ENCODE results near the gene CSPG4.
"Not testable (repeated sequence)": the region's sequence is repeated elsewhere in the genome, so short reads cannot be mapped to it uniquely, and the experiment has no call there.

CSPG4 gene

GRCh38 chr15:75753145-75753544, 40.5 kb upstream of the CSPG4 start:
- H3K4me3 ChIP-seq (ENCODE audit: low read length in 2 of 2) = no peak overlapping the region
- H3K27ac ChIP-seq (ENCODE audit: low read depth in 2 of 2, low read length in 2 of 2) = no peak overlapping the region
- H3K36me3 ChIP-seq (ENCODE audit: control insufficient read depth in 2 of 2, insufficient read depth in 2 of 2, low read length in 2 of 2) = no peaks in the 10 kb centered on the region
- no peak overlapping the region for H3K9ac ChIP-seq (ENCODE audit: low read depth in 1 of 2, low read length in 2 of 2)
- H3K27me3 ChIP-seq (ENCODE audit: control insufficient read depth in 2 of 2, insufficient read depth in 2 of 2, low read length in 2 of 2) = no peaks in the 10 kb centered on the region
- no peaks in the 10 kb centered on the region for H3K9me3 ChIP-seq (ENCODE audit: control insufficient read depth in 2 of 2, low read length in 2 of 2)
- no peaks in the 10 kb centered on the region for H3K4me1 ChIP-seq (ENCODE audit: control insufficient read depth in 2 of 2, insufficient read depth in 2 of 2, low read length in 2 of 2)

- Histone ChIP-seq H3K9ac (ENCODE audit: low read depth in 1 of 2, low read length in 2 of 2) (no peak overlapping the region), H3K4me1 (ENCODE audit: control insufficient read depth in 2 of 2, insufficient read depth in 2 of 2, low read length in 2 of 2) (no peaks in the 10 kb centered on the region), H3K4me3 (ENCODE audit: low read length in 2 of 2) (no peak overlapping the region), H3K27ac (ENCODE audit: low read depth in 2 of 2, low read length in 2 of 2) (no peak overlapping the region), H3K9me3 (ENCODE audit: control insufficient read depth in 2 of 2, low read length in 2 of 2) (no peaks in the 10 kb centered on the region), H3K27me3 (ENCODE audit: control insufficient read depth in 2 of 2, insufficient read depth in 2 of 2, low read length in 2 of 2) (no peaks in the 10 kb centered on the region), H3K36me3 (ENCODE audit: control insufficient read depth in 2 of 2, insufficient read depth in 2 of 2, low read length in 2 of 2) (no peaks in the 10 kb centered on the region)
Measured at GRCh38 chr15:75751891-75752290, 39.2 kb upstream of the CSPG4 start.

- no peaks in the 10 kb centered on the region for H3K4me1 ChIP-seq (ENCODE audit: control insufficient read depth in 2 of 2, insufficient read depth in 2 of 2, low read length in 2 of 2)
- H3K4me3 ChIP-seq (ENCODE audit: low read length in 2 of 2) = no peak overlapping the region
- H3K9ac ChIP-seq (ENCODE audit: low read depth in 1 of 2, low read length in 2 of 2) = no peak overlapping the region
- H3K27ac ChIP-seq (ENCODE audit: low read depth in 2 of 2, low read length in 2 of 2) = no peak overlapping the region
- H3K36me3 ChIP-seq (ENCODE audit: control insufficient read depth in 2 of 2, insufficient read depth in 2 of 2, low read length in 2 of 2) = no peaks in the 10 kb centered on the region
- no peaks in the 10 kb centered on the region for H3K9me3 ChIP-seq (ENCODE audit: control insufficient read depth in 2 of 2, low read length in 2 of 2)
- H3K27me3 ChIP-seq (ENCODE audit: control insufficient read depth in 2 of 2, insufficient read depth in 2 of 2, low read length in 2 of 2) = no peaks in the 10 kb centered on the region
Measured at GRCh38 chr15:75751116-75751875, 38.6 kb upstream of the CSPG4 start.

- no peak overlapping the region for H3K27ac ChIP-seq (ENCODE audit: low read depth in 2 of 2, low read length in 2 of 2)
- no peaks in the 10 kb centered on the region for H3K36me3 ChIP-seq (ENCODE audit: control insufficient read depth in 2 of 2, insufficient read depth in 2 of 2, low read length in 2 of 2)
- H3K4me1 ChIP-seq (ENCODE audit: control insufficient read depth in 2 of 2, insufficient read depth in 2 of 2, low read length in 2 of 2) = no peaks in the 10 kb centered on the region
- H3K27me3 ChIP-seq (ENCODE audit: control insufficient read depth in 2 of 2, insufficient read depth in 2 of 2, low read length in 2 of 2) = no peaks in the 10 kb centered on the region
- H3K4me3 ChIP-seq (ENCODE audit: low read length in 2 of 2) = no peak overlapping the region
- H3K9me3 ChIP-seq (ENCODE audit: control insufficient read depth in 2 of 2, low read length in 2 of 2) = no peaks in the 10 kb centered on the region
- no peak overlapping the region for H3K9ac ChIP-seq (ENCODE audit: low read depth in 1 of 2, low read length in 2 of 2)
Measured at GRCh38 chr15:75750261-75751050, 37.8 kb upstream of the CSPG4 start.

GRCh38 chr15:75749820-75750219, 37.2 kb upstream of the CSPG4 start:
- no peaks in the 10 kb centered on the region for H3K36me3 ChIP-seq (ENCODE audit: control insufficient read depth in 2 of 2, insufficient read depth in 2 of 2, low read length in 2 of 2)
- H3K9me3 ChIP-seq (ENCODE audit: control insufficient read depth in 2 of 2, low read length in 2 of 2) = no peaks in the 10 kb centered on the region
- H3K4me3 ChIP-seq (ENCODE audit: low read length in 2 of 2) = no peak overlapping the region
- H3K27me3 ChIP-seq (ENCODE audit: control insufficient read depth in 2 of 2, insufficient read depth in 2 of 2, low read length in 2 of 2) = no peaks in the 10 kb centered on the region
- no peak overlapping the region for H3K9ac ChIP-seq (ENCODE audit: low read depth in 1 of 2, low read length in 2 of 2)
- no peak overlapping the region for H3K27ac ChIP-seq (ENCODE audit: low read depth in 2 of 2, low read length in 2 of 2)
- no peaks in the 10 kb centered on the region for H3K4me1 ChIP-seq (ENCODE audit: control insufficient read depth in 2 of 2, insufficient read depth in 2 of 2, low read length in 2 of 2)

- H3K9ac ChIP-seq (ENCODE audit: low read depth in 1 of 2, low read length in 2 of 2); H3K27ac ChIP-seq (ENCODE audit: low read depth in 2 of 2, low read length in 2 of 2); H3K27me3 ChIP-seq (ENCODE audit: control insufficient read depth in 2 of 2, insufficient read depth in 2 of 2, low read length in 2 of 2); H3K4me3 ChIP-seq (ENCODE audit: low read length in 2 of 2); H3K4me1 ChIP-seq (ENCODE audit: control insufficient read depth in 2 of 2, insufficient read depth in 2 of 2, low read length in 2 of 2); H3K9me3 ChIP-seq (ENCODE audit: control insufficient read depth in 2 of 2, low read length in 2 of 2); H3K36me3 ChIP-seq (ENCODE audit: control insufficient read depth in 2 of 2, insufficient read depth in 2 of 2, low read length in 2 of 2): not testable (repeated sequence)
Measured at GRCh38 chr15:75748882-75749281, 36.2 kb upstream of the CSPG4 start.

GRCh38 chr15:75747121-75747520, 34.5 kb upstream of the CSPG4 start:
- H3K4me1 ChIP-seq (ENCODE audit: control insufficient read depth in 2 of 2, insufficient read depth in 2 of 2, low read length in 2 of 2); H3K27ac ChIP-seq (ENCODE audit: low read depth in 2 of 2, low read length in 2 of 2); H3K4me3 ChIP-seq (ENCODE audit: low read length in 2 of 2): not testable (repeated sequence)

GRCh38 chr15:75745305-75745704, 32.7 kb upstream of the CSPG4 start:
- Histone ChIP-seq H3K4me1 (ENCODE audit: control insufficient read depth in 2 of 2, insufficient read depth in 2 of 2, low read length in 2 of 2) (no peaks in the 10 kb centered on the region), H3K27me3 (ENCODE audit: control insufficient read depth in 2 of 2, insufficient read depth in 2 of 2, low read length in 2 of 2) (no peaks in the 10 kb centered on the region), H3K4me3 (ENCODE audit: low read length in 2 of 2) (no peak overlapping the region), H3K9me3 (ENCODE audit: control insufficient read depth in 2 of 2, low read length in 2 of 2) (no peaks in the 10 kb centered on the region), H3K9ac (ENCODE audit: low read depth in 1 of 2, low read length in 2 of 2) (no peak overlapping the region), H3K36me3 (ENCODE audit: control insufficient read depth in 2 of 2, insufficient read depth in 2 of 2, low read length in 2 of 2) (no peaks in the 10 kb centered on the region), H3K27ac (ENCODE audit: low read depth in 2 of 2, low read length in 2 of 2) (no peak overlapping the region)

More at GRCh38 chr15:75747121-75747520, 34.5 kb upstream of the CSPG4 start:
- not testable (repeated sequence) for H3K9me3 ChIP-seq (ENCODE audit: control insufficient read depth in 2 of 2, low read length in 2 of 2); H3K9ac ChIP-seq (ENCODE audit: low read depth in 1 of 2, low read length in 2 of 2); H3K27me3 ChIP-seq (ENCODE audit: control insufficient read depth in 2 of 2, insufficient read depth in 2 of 2, low read length in 2 of 2); H3K36me3 ChIP-seq (ENCODE audit: control insufficient read depth in 2 of 2, insufficient read depth in 2 of 2, low read length in 2 of 2)

GRCh38 chr15:75742346-75742745, 29.7 kb upstream of the CSPG4 start:
- not testable (repeated sequence) for H3K9me3 ChIP-seq (ENCODE audit: control insufficient read depth in 2 of 2, low read length in 2 of 2); H3K4me1 ChIP-seq (ENCODE audit: control insufficient read depth in 2 of 2, insufficient read depth in 2 of 2, low read length in 2 of 2); H3K9ac ChIP-seq (ENCODE audit: low read depth in 1 of 2, low read length in 2 of 2); H3K36me3 ChIP-seq (ENCODE audit: control insufficient read depth in 2 of 2, insufficient read depth in 2 of 2, low read length in 2 of 2); H3K4me3 ChIP-seq (ENCODE audit: low read length in 2 of 2); H3K27ac ChIP-seq (ENCODE audit: low read depth in 2 of 2, low read length in 2 of 2); H3K27me3 ChIP-seq (ENCODE audit: control insufficient read depth in 2 of 2, insufficient read depth in 2 of 2, low read length in 2 of 2)

- H3K9me3 ChIP-seq (ENCODE audit: control insufficient read depth in 2 of 2, low read length in 2 of 2) = no peaks in the 10 kb centered on the region
- no peaks in the 10 kb centered on the region for H3K36me3 ChIP-seq (ENCODE audit: control insufficient read depth in 2 of 2, insufficient read depth in 2 of 2, low read length in 2 of 2)
- H3K27ac ChIP-seq (ENCODE audit: low read depth in 2 of 2, low read length in 2 of 2) = no peak overlapping the region
- H3K4me3 ChIP-seq (ENCODE audit: low read length in 2 of 2) = no peak overlapping the region
- peaks cover 6 to 7% of the 10 kb centered on the region in 2 donors for H3K4me1 ChIP-seq (ENCODE audit: control insufficient read depth in 2 of 2, insufficient read depth in 2 of 2, low read length in 2 of 2)
- H3K27me3 ChIP-seq (ENCODE audit: control insufficient read depth in 2 of 2, insufficient read depth in 2 of 2, low read length in 2 of 2) = no peaks in the 10 kb centered on the region
- H3K9ac ChIP-seq (ENCODE audit: low read depth in 1 of 2, low read length in 2 of 2) = no peak overlapping the region
Measured at GRCh38 chr15:75739791-75740190, 27.1 kb upstream of the CSPG4 start.
